ENCODE results near the gene RAB11FIP4. TPM values are rescaled to one million over a fixed set of nuclear protein-coding genes. Genes with fewer than 3 reads are reported as not detected.

Gene RAB11FIP4
- total and polyA plus RNA-seq, 9 of the 15 experiments (the other 6 are each of a cell fraction or from before 2014, with no cell fraction given), result 0.62 to 16.6 (median 8.9) TPM

DNA sequence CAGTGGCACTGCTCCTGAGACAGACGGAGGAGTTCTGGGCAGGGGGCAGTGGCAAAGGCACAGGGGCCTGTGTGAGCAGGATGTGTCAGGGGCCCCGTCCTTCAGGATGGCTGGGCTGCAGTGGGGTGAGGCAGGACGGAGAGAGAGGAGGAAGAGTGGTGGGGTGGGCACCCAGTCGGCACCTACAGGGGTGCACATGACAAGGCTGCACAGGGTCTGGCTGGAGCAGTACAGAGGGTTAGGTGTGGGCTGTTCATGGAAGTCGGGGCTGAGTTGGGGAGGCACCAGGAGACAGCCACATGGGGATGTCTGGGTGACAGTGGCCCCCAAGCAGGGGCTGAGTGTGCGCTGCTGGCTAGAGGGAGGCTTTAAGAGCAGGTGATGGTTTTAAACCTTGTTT lies 106.0 kb downstream of the RAB11FIP4 start (continued):
- TF ChIP-seq ZEB2 (IDR thresholded peaks at IDR 0.05) (no peak), RHOXF2B (CRISPR knock-in tag; conservative IDR thresholded peaks at IDR 0.05) (no peak), SMARCE1 (IDR thresholded peaks at IDR 0.05) (no peak), ZNF644 (tag; IDR thresholded peaks at IDR 0.05; ENCODE audit: low read depth) (no peak)
- TF ChIP-seq, protein P1, sequence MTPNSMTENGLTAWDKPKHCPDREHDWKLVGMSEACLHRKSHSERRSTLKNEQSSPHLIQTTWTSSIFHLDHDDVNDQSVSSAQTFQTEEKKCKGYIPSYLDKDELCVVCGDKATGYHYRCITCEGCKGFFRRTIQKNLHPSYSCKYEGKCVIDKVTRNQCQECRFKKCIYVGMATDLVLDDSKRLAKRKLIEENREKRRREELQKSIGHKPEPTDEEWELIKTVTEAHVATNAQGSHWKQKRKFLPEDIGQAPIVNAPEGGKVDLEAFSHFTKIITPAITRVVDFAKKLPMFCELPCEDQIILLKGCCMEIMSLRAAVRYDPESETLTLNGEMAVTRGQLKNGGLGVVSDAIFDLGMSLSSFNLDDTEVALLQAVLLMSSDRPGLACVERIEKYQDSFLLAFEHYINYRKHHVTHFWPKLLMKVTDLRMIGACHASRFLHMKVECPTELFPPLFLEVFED (CRISPR knock-in tag; conservative IDR thresholded peaks at IDR 0.05), result no peak
- TF ChIP-seq, protein P2, sequence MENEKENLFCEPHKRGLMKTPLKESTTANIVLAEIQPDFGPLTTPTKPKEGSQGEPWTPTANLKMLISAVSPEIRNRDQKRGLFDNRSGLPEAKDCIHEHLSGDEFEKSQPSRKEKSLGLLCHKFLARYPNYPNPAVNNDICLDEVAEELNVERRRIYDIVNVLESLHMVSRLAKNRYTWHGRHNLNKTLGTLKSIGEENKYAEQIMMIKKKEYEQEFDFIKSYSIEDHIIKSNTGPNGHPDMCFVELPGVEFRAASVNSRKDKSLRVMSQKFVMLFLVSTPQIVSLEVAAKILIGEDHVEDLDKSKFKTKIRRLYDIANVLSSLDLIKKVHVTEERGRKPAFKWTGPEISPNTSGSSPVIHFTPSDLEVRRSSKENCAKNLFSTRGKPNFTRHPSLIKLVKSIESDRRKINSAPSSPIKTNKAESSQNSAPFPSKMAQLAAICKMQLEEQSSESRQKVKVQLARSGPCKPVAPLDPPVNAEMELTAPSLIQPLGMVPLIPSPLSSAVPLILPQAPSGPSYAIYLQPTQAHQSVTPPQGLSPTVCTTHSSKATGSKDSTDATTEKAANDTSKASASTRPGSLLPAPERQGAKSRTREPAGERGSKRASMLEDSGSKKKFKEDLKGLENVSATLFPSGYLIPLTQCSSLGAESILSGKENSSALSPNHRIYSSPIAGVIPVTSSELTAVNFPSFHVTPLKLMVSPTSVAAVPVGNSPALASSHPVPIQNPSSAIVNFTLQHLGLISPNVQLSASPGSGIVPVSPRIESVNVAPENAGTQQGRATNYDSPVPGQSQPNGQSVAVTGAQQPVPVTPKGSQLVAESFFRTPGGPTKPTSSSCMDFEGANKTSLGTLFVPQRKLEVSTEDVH (IDR thresholded peaks at IDR 0.05; ENCODE audit: low read depth, partially characterized antibody), result no peak

All from K562 (cell line).